GM19099 (cell line): ENCODE measurements around the gene SEMA3G.

Source experiments
- POLR2A ChIP-seq: IDR thresholded peaks from 3 replicates; pipeline ENCODE4 v1.6.1; 2011; ENCODE audit warnings: low read depth; ENCODE audit not compliant: insufficient read length; ENCODE audit errors: extremely low read depth

Gene SEMA3G

GRCh38 chr3:52431459-52432223 is 13.3 kb downstream of the SEMA3G start:
- TF ChIP-seq POLR2A, result no peak

GRCh38 chr3:52430416-52430810 is 14.5 kb downstream of the SEMA3G start:
- no peak for TF ChIP-seq POLR2A

- no peak for TF ChIP-seq POLR2A
These were observed 15.0 kb downstream of the SEMA3G start for GRCh38 chr3:52429779-52430415.

GRCh38 chr3:52429031-52429430 is 15.9 kb downstream of the SEMA3G start:
- TF ChIP-seq POLR2A, result no peak

GRCh38 chr3:52428151-52429005 is 16.5 kb downstream of the SEMA3G start:
- TF ChIP-seq POLR2A, result no peak

GRCh38 chr3:52423173-52423572 is 21.7 kb downstream of the SEMA3G start:
- no peak for TF ChIP-seq POLR2A

- TF ChIP-seq POLR2A, result no peak
These were observed 22.2 kb downstream of the SEMA3G start for GRCh38 chr3:52422669-52423068.

GRCh38 chr3:52420388-52420787 is 24.5 kb downstream of the SEMA3G start:
- no peak for TF ChIP-seq POLR2A

- no peak for TF ChIP-seq POLR2A
These were observed 29.1 kb downstream of the SEMA3G start for GRCh38 chr3:52415800-52416199.

- no peak for TF ChIP-seq POLR2A
These were observed 36.4 kb downstream of the SEMA3G start for GRCh38 chr3:52408466-52408865.

GRCh38 chr3:52407779-52408178 is 37.1 kb downstream of the SEMA3G start:
- no peak for TF ChIP-seq POLR2A

GRCh38 chr3:52406791-52407510 is 38.0 kb downstream of the SEMA3G start:
- no peak for TF ChIP-seq POLR2A

- no peak for TF ChIP-seq POLR2A
These were observed 38.7 kb downstream of the SEMA3G start for GRCh38 chr3:52406231-52406661.

- TF ChIP-seq POLR2A, result no peak
These were observed 39.2 kb downstream of the SEMA3G start for GRCh38 chr3:52405601-52406110.

- TF ChIP-seq POLR2A, result no peak
These were observed 39.8 kb downstream of the SEMA3G start for GRCh38 chr3:52405066-52405465.
